ENCODE results near the gene ITGB4. TPM values are rescaled to one million over a fixed set of nuclear protein-coding genes. Genes with fewer than 3 reads are reported as not detected.

The ITGB4 gene
- total RNA-seq, 1 donor from 2014 or later = 10.6 TPM

- Histone ChIP-seq H3K27ac (replicated peaks) (no peak overlapping the region), H3K9me3 (replicated peaks) (no peaks in the 10 kb centered on the region), H3K27me3 (ENCODE audit: low read depth) (no peaks in the 10 kb centered on the region), H3K4me1 (peaks cover 20% of the 10 kb centered on the region), H3K4me3 (no peak overlapping the region), H3K36me3 (peaks cover 25% of the 10 kb centered on the region)
- no peak for TF ChIP-seq CTCF (IDR thresholded peaks at IDR 0.05; ENCODE audit: borderline replicate concordance)
- no peak for DNase-seq
- intact Hi-C loops (cut with micrococcal nuclease) = no loop called here
These were observed 34.1 kb downstream of the ITGB4 start for GRCh38 chr17:75755205-75755901.

- Histone ChIP-seq H3K27me3 (ENCODE audit: low read depth) (no peaks in the 10 kb centered on the region), H3K4me1 (peaks cover 20% of the 10 kb centered on the region), H3K36me3 (peaks cover 25% of the 10 kb centered on the region), H3K27ac (replicated peaks) (no peak overlapping the region), H3K9me3 (replicated peaks) (no peaks in the 10 kb centered on the region), H3K4me3 (no peak overlapping the region)
- no peak for TF ChIP-seq CTCF (IDR thresholded peaks at IDR 0.05; ENCODE audit: borderline replicate concordance)
- intact Hi-C loops (cut with micrococcal nuclease) = no loop called here
- no peak for DNase-seq
These were observed 34.7 kb downstream of the ITGB4 start for GRCh38 chr17:75755990-75756389.

GRCh38 chr17:75756451-75757085, 35.3 kb downstream of the ITGB4 start:
- Histone ChIP-seq H3K4me3 (no peak overlapping the region), H3K9me3 (replicated peaks) (no peaks in the 10 kb centered on the region), H3K27ac (replicated peaks) (no peak overlapping the region), H3K36me3 (peaks cover 25% of the 10 kb centered on the region), H3K27me3 (ENCODE audit: low read depth) (no peaks in the 10 kb centered on the region), H3K4me1 (peaks cover 20% of the 10 kb centered on the region)
- DNase-seq = no peak
- TF ChIP-seq CTCF (IDR thresholded peaks at IDR 0.05; ENCODE audit: borderline replicate concordance) = no peak
- intact Hi-C loops (cut with micrococcal nuclease) = no loop called here

GRCh38 chr17:75757086-75757681, 35.9 kb downstream of the ITGB4 start:
- no peak for DNase-seq
- no peak overlapping the region for H3K4me3 ChIP-seq
- peaks cover 25% of the 10 kb centered on the region for H3K36me3 ChIP-seq
- no peaks in the 10 kb centered on the region for H3K9me3 ChIP-seq (replicated peaks)
- TF ChIP-seq CTCF (IDR thresholded peaks at IDR 0.05; ENCODE audit: borderline replicate concordance) = no peak
- no peaks in the 10 kb centered on the region for H3K27me3 ChIP-seq (ENCODE audit: low read depth)
- intact Hi-C loops (cut with micrococcal nuclease) = no loop called here
- H3K4me1 ChIP-seq = peaks cover 20% of the 10 kb centered on the region
- no peak overlapping the region for H3K27ac ChIP-seq (replicated peaks)

GRCh38 chr17:75758131-75758905, 37.1 kb downstream of the ITGB4 start:
- peaks cover 35% of the 10 kb centered on the region for H3K36me3 ChIP-seq
- H3K4me3 ChIP-seq = no peak overlapping the region
- intact Hi-C loops (cut with micrococcal nuclease) = no loop called here
- H3K9me3 ChIP-seq (replicated peaks) = no peaks in the 10 kb centered on the region
- H3K27me3 ChIP-seq (ENCODE audit: low read depth) = no peaks in the 10 kb centered on the region
- H3K27ac ChIP-seq (replicated peaks) = no peak overlapping the region
- peaks cover 22% of the 10 kb centered on the region for H3K4me1 ChIP-seq
- DNase-seq = no peak
- TF ChIP-seq CTCF (IDR thresholded peaks at IDR 0.05; ENCODE audit: borderline replicate concordance) = peak; percentile 21

Measured in left ventricle myocardium inferior (tissue), 1 donor.